ENCODE results near the gene ZMYM2.

ZMYM2 gene

GRCh38 chr13:19984430-19985218 lies 26.1 kb downstream of the ZMYM2 start:
- TF ChIP-seq, protein P1, sequence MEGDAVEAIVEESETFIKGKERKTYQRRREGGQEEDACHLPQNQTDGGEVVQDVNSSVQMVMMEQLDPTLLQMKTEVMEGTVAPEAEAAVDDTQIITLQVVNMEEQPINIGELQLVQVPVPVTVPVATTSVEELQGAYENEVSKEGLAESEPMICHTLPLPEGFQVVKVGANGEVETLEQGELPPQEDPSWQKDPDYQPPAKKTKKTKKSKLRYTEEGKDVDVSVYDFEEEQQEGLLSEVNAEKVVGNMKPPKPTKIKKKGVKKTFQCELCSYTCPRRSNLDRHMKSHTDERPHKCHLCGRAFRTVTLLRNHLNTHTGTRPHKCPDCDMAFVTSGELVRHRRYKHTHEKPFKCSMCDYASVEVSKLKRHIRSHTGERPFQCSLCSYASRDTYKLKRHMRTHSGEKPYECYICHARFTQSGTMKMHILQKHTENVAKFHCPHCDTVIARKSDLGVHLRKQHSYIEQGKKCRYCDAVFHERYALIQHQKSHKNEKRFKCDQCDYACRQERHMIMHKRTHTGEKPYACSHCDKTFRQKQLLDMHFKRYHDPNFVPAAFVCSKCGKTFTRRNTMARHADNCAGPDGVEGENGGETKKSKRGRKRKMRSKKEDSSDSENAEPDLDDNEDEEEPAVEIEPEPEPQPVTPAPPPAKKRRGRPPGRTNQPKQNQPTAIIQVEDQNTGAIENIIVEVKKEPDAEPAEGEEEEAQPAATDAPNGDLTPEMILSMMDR (IDR thresholded peaks at IDR 0.05; ENCODE audit: control insufficient read depth, insufficient read depth, low read depth, low read length, missing control alignments): peak; percentile 62
- no peak overlapping the region for H3K4me3 ChIP-seq (ENCODE audit: control insufficient read depth, low read depth, low read length)
- DNase-seq (ENCODE audit: low read depth): peak; percentile 3

DNA sequence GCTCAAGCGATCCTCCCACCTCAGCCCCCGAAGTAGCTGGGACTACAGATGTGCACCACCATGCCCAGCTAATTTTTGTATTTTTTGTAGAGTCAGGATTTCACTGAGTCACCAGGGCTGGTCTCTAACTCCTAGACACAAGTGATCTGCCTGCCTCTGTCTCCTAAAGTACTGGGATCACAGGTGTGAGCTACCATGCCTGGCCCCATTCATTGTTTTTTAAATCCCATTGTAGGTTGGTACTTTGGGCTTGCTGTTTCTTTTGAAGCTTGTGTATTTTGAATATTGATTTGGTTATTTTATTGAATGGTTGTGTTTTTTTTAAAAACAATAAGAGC lies 26.7 kb downstream of the ZMYM2 start:
- TF ChIP-seq, protein P1 (IDR thresholded peaks at IDR 0.05; ENCODE audit: control insufficient read depth, insufficient read depth, low read depth, low read length, missing control alignments): no peak
- H3K4me3 ChIP-seq (ENCODE audit: control insufficient read depth, low read depth, low read length): no peak overlapping the region

GRCh38 chr13:19991531-19991930 lies 33.0 kb downstream of the ZMYM2 start:
- TF ChIP-seq, protein P1 (IDR thresholded peaks at IDR 0.05; ENCODE audit: control insufficient read depth, insufficient read depth, low read depth, low read length, missing control alignments): no peak
- no peak overlapping the region for H3K4me3 ChIP-seq (ENCODE audit: control insufficient read depth, low read depth, low read length)
- no peak for DNase-seq (ENCODE audit: low read depth)

More for the DNA sequence above, 26.7 kb downstream of the ZMYM2 start:
- DNase-seq (ENCODE audit: low read depth): no peak

DNA sequence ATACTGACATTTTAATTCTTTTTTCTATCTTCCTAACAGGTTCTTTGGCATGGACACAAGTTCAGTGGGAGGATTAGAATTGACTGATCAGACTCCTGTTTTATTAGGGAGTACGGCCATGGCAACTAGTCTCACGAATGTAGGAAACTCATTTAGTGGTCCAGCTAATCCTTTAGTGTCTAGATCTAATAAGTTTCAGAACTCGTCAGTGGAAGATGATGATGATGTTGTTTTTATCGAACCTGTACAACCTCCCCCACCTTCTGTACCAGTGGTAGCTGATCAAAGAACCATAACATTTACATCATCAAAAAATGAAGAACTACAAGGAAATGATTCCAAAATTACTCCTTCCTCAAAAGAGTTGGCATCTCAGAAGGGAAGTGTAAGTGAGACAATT lies 34.5 kb downstream of the ZMYM2 start:
- H3K4me3 ChIP-seq (ENCODE audit: control insufficient read depth, low read depth, low read length): no peak overlapping the region
- TF ChIP-seq, protein P1 (IDR thresholded peaks at IDR 0.05; ENCODE audit: control insufficient read depth, insufficient read depth, low read depth, low read length, missing control alignments): no peak
- no peak for DNase-seq (ENCODE audit: low read depth)

DNA sequence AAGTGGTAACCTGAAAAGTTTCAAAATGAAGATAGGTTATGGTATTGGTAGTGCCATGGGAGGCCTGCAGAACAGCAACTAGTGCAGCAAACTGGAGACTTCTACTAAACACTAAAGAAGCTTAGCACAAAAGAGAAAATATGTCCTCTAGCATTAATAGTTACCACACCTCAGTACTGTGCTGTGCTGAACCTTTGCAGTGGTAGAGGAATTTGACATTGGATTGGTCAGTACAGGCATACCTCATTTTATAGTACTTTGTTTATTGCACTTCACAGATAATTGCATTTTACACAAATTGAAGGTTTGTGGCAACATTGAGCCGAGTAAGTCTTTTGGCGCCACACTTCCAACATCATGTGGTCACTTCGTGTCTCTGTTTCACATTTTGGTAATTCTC lies 40.4 kb downstream of the ZMYM2 start:
- H3K4me3 ChIP-seq (ENCODE audit: control insufficient read depth, low read depth, low read length): no peak overlapping the region
- TF ChIP-seq, protein P1 (IDR thresholded peaks at IDR 0.05; ENCODE audit: control insufficient read depth, insufficient read depth, low read depth, low read length, missing control alignments): no peak
- DNase-seq (ENCODE audit: low read depth): no peak

- H3K4me3 ChIP-seq (ENCODE audit: control insufficient read depth, low read depth, low read length): no peak overlapping the region
- TF ChIP-seq, protein P1 (IDR thresholded peaks at IDR 0.05; ENCODE audit: control insufficient read depth, insufficient read depth, low read depth, low read length, missing control alignments): no peak
- DNase-seq (ENCODE audit: low read depth): no peak
These were observed 41.6 kb downstream of the ZMYM2 start for GRCh38 chr13:20000062-20000552.

Data from AG09309 (cell line).